Medulla oblongata (tissue), 1 donor: Measurements from ENCODE around the gene EIF2S3B.

Experiments used
- DNase-seq: peaks from one replicate; pipeline ENCODE4 v3.0.0-alpha.2; 2015; ENCODE audit errors: extremely low spot score

Gene EIF2S3B

GRCh38 chr12:10554228-10554755 is 48.6 kb downstream of the EIF2S3B start:
- DNase-seq = no peak

- no peak for DNase-seq
Measured at GRCh38 chr12:10554756-10555481, 49.2 kb downstream of the EIF2S3B start.

GRCh38 chr12:10557329-10557728 is 51.6 kb downstream of the EIF2S3B start:
- no peak for DNase-seq

GRCh38 chr12:10557766-10558165 is 52.1 kb downstream of the EIF2S3B start:
- no peak for DNase-seq
